IPS-18c (cell line): ENCODE data around the gene MRPL54.

Experiments
- H3K4me3 ChIP-seq: 2 replicates; pipeline ENCODE4 v1.7.0; 2013; ENCODE audit warnings: low read depth, mild to moderate bottlenecking, low read length, moderate library complexity; ENCODE audit not compliant: insufficient read depth
- H3K9me3 ChIP-seq: one replicate; pipeline ENCODE4 v1.6.1; 2013; ENCODE audit warnings: mild to moderate bottlenecking, low read length, moderate library complexity; ENCODE audit not compliant: control insufficient read depth, insufficient read depth

Gene MRPL54

DNA sequence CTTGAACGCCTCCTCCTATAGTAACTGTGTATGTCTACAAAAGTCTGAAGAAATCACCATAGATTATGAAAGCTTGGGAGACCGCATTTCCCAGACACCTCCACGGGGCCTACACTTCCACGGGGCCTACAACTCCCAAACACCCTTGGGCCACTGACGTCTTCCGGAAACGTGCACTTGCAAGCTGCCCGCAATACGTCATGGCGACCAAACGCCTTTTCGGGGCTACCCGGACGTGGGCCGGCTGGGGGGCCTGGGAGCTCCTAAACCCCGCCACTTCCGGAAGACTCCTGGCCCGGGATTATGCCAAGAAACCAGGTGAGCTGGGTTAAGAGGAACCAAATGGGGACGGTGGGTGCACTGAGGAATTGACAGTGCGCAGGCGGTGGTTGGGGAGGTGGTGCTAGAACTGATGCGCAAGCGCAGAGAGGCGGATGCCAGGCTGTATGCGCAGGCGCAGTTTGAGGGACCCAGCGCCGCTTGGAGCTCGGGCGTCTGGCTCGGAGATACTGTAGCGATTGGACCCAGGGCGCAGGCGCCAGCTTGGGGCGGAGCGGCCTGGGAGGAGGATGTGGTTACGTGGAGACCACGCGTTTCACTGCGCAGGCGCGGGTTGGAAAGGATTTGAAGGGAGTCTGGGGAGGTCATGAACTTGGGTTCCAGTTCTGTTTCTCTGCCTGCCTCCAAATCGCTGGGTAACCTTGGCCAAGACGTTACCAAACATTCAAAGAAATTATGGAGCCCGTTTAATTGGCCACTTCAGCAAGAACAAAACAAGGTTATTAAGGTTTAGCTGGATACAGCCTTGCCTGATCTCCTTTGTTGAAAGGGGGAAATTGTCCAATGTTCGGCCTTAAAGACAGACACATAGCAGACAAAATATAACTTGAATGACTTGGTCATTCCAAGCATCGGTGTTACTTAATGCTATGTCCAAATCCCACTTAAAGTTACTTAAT is at the start of gene MRPL54:
TSS of gene MRPL54 (plus strand) at position 182 of the 959 bp plus-strand sequence. CDS start at position 201, 19 bp downstream.
- no peaks in the 10 kb centered on the region for H3K9me3 ChIP-seq
- peak within 1 kb of the TSS; percentile 75 for H3K4me3 ChIP-seq

GRCh38 chr19:3716147-3716668 is 46.3 kb upstream of the MRPL54 start:
- H3K9me3 ChIP-seq: no peaks in the 10 kb centered on the region
- H3K4me3 ChIP-seq: no peak overlapping the region

- Histone ChIP-seq H3K4me3 (no peak overlapping the region), H3K9me3 (no peaks in the 10 kb centered on the region)
These were observed 42.6 kb upstream of the MRPL54 start for GRCh38 chr19:3719868-3720267.

- no peak overlapping the region for H3K4me3 ChIP-seq
- H3K9me3 ChIP-seq: no peaks in the 10 kb centered on the region
These were observed 42.0 kb upstream of the MRPL54 start for GRCh38 chr19:3720349-3720917.

DNA sequence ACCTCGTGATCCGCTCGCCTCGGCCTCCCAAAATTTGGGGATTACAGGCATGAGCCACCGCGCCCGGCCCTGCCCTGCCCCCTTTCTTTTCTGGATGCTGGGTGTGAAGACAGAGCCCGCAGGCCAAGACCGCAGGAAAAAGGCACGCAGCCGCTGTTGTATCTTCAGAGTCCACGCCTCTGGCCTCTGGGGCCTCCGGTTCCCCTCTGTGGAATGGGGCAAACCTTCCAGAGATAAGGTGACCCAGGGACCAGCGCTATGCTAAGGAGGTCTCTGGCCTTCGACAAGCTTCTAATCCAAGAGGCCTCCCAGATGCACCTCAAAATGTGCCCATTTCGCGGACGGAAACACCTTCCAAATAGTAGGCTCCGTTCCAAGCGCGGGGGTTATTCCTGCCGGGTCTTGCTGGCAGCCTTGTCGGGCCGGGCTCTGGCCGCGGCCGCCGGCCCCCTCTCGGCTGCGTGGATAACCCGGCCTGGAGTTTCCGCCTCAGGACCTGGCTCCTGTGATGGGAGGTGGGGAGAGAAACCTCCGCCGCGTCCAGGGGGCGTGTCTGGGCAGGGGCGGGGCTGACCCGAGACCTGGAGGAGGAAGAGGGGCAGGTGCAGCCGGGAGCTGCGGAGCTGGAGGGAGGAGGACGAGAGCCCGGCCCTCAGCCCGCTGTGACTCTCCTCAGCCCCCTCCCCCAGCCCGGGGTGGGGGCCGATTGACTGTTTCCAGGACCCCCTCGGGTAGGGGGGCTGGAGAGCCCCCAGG is 41.2 kb upstream of the MRPL54 start:
- H3K9me3 ChIP-seq: no peaks in the 10 kb centered on the region
- H3K4me3 ChIP-seq: peak overlapping the region; percentile 74

DNA sequence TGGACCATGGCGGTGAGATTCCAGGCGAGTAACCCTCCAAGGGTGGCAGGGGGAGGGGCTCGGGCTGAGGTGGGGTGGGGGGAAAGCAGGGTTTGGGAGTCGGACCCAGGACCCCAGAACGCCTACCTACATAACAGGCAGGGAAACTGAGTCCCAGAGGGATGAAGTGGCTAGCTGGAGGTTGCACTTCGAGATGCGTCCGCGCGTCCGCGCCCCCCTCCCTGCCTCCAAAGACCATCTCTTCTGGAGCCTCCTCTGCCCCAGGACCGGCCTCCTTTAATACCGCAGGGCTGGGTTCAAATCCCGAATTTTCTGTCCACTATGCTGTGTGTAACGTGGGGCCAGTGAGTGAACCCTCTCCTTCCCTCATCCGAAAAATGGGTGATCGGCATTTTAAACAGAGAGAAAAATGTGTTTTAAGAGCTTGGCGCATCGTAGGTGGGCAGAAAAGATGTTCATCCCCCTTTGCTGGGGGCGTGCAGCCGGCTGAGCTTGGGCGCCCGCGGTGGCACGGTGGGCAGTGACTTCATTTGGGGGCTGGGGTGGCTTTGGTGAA is 40.5 kb upstream of the MRPL54 start:
- Histone ChIP-seq H3K4me3 (peak overlapping the region; percentile 74), H3K9me3 (no peaks in the 10 kb centered on the region)

- Histone ChIP-seq H3K9me3 (no peaks in the 10 kb centered on the region), H3K4me3 (peak overlapping the region; percentile 74)
These were observed 39.9 kb upstream of the MRPL54 start for GRCh38 chr19:3722443-3723109.

DNA sequence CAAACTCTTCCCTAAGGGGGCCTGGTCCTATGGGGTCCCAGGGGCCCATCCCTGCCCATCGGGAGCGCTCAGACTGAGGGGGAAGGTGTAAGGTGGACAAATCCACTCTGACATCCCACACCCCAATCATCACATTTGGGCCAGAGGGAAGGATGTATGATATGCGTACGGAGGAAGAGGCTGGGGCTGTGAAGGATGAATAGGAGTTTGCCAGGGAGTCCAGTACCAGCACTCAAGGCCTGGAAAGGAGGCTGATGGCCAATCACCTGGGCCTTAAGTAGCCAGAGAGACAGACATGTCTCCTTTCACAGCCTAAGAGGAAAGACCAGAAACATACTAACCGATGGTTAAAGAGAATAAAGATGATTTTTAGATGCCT is 39.4 kb upstream of the MRPL54 start:
- no peaks in the 10 kb centered on the region for H3K9me3 ChIP-seq
- H3K4me3 ChIP-seq: peak overlapping the region; percentile 36; the same call in 1 of the 2 replicates

DNA sequence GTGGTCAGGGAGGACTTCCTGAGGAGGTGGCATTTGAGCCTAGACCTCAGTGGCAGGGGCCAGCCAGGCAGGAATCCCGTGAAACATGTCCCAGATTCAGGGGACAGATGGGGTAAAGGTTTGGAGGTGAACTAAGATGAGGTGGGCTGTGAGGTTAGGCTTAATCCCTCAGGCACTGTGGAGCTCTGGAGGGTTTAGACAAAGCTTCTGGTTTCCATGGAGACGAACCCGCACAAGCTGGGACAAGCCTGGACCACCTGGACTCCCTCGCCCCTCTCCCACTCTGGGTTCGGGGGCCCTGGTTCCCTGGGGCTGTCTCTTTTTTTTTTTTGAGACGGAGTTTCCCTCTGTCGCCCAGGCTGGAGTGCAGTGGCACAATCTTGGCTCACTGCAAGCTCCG is 38.6 kb upstream of the MRPL54 start:
- H3K4me3 ChIP-seq: no peak overlapping the region
- no peaks in the 10 kb centered on the region for H3K9me3 ChIP-seq

DNA sequence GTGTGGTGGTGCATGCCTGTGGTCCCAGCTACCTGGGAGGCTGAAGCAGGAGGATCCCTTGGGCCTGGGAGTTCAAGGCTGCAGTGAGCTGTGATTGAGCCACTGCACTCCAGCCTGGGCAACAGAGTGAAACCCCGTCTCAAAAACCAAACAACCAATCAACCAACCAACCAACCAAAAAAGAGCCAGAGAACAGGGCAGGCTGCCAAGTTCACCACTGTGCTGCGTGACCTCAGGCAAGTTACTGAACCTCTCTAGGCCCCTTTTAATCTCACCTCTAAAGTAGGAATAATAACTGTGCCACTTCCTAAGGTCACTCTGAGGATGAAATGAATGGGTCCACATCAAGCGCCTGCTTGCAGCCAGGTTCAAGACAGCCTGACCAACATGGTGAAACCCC is 37.4 kb upstream of the MRPL54 start:
- Histone ChIP-seq H3K9me3 (peaks cover 2% of the 10 kb centered on the region), H3K4me3 (no peak overlapping the region)

GRCh38 chr19:3725640-3726310 is 36.7 kb upstream of the MRPL54 start:
- H3K9me3 ChIP-seq: peaks cover 5% of the 10 kb centered on the region
- H3K4me3 ChIP-seq: no peak overlapping the region

DNA sequence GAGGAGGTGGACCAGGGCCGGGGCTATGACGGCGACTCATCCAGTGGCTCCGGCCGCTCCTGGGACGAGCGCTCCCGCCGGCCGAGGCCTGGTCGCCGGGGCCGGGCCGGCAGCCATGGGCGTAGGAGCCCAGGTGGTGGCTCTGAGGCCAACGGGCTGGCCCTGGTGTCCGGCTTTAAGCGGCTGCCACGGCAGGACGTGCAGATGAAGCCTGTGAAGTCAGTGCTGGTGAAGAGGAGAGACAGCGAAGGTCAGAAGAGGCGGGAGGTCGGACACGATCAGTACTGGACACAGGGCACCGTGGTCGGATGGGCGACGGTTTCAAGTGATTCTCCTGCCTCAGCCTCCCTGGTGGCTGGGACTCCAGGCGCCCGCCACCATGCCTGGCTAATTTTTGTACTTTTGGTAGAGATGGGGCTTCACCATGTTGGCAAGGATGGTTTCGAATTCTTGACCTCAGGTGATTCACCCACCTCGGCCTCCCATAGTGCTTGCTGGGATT is 32.0 kb upstream of the MRPL54 start:
- Histone ChIP-seq H3K4me3 (no peak overlapping the region), H3K9me3 (peaks cover 5% of the 10 kb centered on the region)

DNA sequence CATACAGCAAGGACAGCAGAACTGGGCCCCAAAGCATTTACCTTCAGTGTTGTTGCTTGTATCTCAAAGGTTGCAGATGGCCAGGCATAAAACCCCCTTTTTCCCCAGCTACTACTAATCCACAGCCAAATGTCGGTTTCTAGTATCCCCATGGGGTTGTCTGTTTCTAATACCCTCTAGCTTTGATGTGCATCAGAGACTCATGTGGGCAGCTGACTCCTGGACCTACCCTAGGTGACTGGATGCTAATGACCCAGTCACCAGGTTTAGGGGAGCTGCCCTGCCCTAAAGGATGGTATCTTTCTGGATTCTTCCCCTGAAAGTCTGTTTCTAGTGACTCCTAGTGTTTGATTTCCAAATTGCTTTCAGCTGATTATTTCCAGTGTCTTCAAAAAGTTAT is 30.4 kb upstream of the MRPL54 start:
- no peak overlapping the region for H3K4me3 ChIP-seq
- H3K9me3 ChIP-seq: peaks cover 5% of the 10 kb centered on the region

GRCh38 chr19:3733549-3734309 is 28.8 kb upstream of the MRPL54 start:
- H3K4me3 ChIP-seq: no peak overlapping the region
- H3K9me3 ChIP-seq: peaks cover 5% of the 10 kb centered on the region

DNA sequence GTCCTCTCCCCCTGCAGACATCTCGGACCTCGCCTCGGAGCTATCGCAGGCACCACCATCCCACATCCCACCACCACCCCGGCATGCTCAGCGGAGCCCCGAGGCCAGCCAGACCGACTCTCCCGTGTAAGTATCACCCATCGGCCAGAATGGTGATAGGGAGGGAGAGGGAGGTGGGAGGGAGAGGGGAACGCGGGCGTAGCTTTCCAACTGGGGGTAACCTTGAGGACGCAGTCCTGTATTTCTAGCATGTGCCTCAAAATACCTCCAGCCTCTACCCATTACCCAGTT is 28.2 kb upstream of the MRPL54 start:
- Histone ChIP-seq H3K9me3 (peaks cover 3% of the 10 kb centered on the region), H3K4me3 (no peak overlapping the region)
